SK-N-SH (cell line): Measurements from ENCODE around the gene SULT6B1. TPM values are rescaled to one million over a fixed set of nuclear protein-coding genes. Genes with fewer than 3 reads are reported as not detected.
A peak's percentile ranks its signal among the peaks of the same experiment; 100 is the strongest.

ENCODE experiments used
- CTCF ChIA-PET: fragments of 300-600, 350-600 bp; formaldehyde crosslinking; extraction: SDS; loops from one replicate; lab custom pipeline; 2021; lab: Yijun Ruan, JAX
- POLR2A ChIA-PET: fragments of 350-600 bp; sonication (Branson Sonifier 250); formaldehyde crosslinking; extraction: SDS; loops from one replicate; lab custom pipeline; 2020; ENCODE audit warnings: antibody characterized with exemption, inconsistent platforms; lab: Yijun Ruan, JAX
- DNase-seq: peaks from one replicate; pipeline ENCODE4 v3.0.0; 2012
- H2AFZ ChIP-seq: fragments of 200-600 bp; sonication (generic); 2 replicates; pipeline ENCODE4 v1.8.1; 2016; ENCODE audit warnings: antibody characterized with exemption, mild to moderate bottlenecking, low read depth
- H3F3A ChIP-seq: fragments of 200-600 bp; sonication (generic); replicated peaks from 2 replicates; pipeline ENCODE3; 2016; ENCODE audit warnings: antibody characterized with exemption, mild to moderate bottlenecking; ENCODE audit not compliant: insufficient read depth
- H3K27ac ChIP-seq, 2 experiments: fragments of 200-500 bp in 1 of 2; fragments of 200-600 bp in 1 of 2; sonication (Bioruptor generic) in 1 of 2; sonication (generic), shearing (Covaris generic) in 1 of 2; 2 replicates each; pipeline versions ENCODE4 v1.5.1 to v1.6.1; 2014 to 2016; ENCODE audit warnings: low read depth in 2 of 2, inconsistent platforms in 1 of 2, low read length in 1 of 2, mild to moderate bottlenecking in 1 of 2, mixed read lengths in 1 of 2
- H3K27me3 ChIP-seq: fragments of 200-600 bp; sonication (generic), shearing (Covaris generic); 2 replicates; pipeline ENCODE4 v1.6.1; 2016; ENCODE audit warnings: mixed run types; ENCODE audit not compliant: insufficient read depth
- H3K36me3 ChIP-seq, 2 experiments: fragments of 200-500 bp in 1 of 2; fragments of 200-600 bp in 1 of 2; sonication (Bioruptor generic) in 1 of 2; sonication (generic) in 1 of 2; replicated peaks in 1 of 2; 2 replicates each; pipeline versions ENCODE3 to v1.5.1; 2014 to 2016; ENCODE audit warnings: low read length in 1 of 2, mild to moderate bottlenecking in 1 of 2; ENCODE audit not compliant: insufficient read depth in 2 of 2, control insufficient read depth in 1 of 2
- H3K4me1 ChIP-seq, 2 experiments: fragments of 200-500 bp in 1 of 2; fragments of 200-600 bp in 1 of 2; sonication (Bioruptor generic) in 1 of 2; sonication (generic), shearing (Covaris generic) in 1 of 2; 2 replicates each; pipeline versions ENCODE4 v1.5.1 to v1.6.1; 2014 to 2016; ENCODE audit warnings: low read depth in 1 of 2, low read length in 1 of 2, mixed run types in 1 of 2; ENCODE audit not compliant: insufficient read depth in 2 of 2, control insufficient read depth in 1 of 2
- H3K4me2 ChIP-seq: fragments of 200-600 bp; sonication (generic), shearing (Covaris generic); 2 replicates; pipeline ENCODE4 v1.6.1; 2017; ENCODE audit warnings: mixed run types
- H3K4me3 ChIP-seq, 2 experiments: fragments of 200-500 bp in 1 of 2; fragments of 200-600 bp in 1 of 2; sonication (Bioruptor generic) in 1 of 2; sonication (generic), shearing (Covaris generic) in 1 of 2; 2 replicates each; pipeline versions ENCODE4 v1.5.1 to v1.8.1; 2014 to 2016; ENCODE audit warnings: low read depth in 2 of 2, inconsistent platforms in 1 of 2, low read length in 1 of 2, mild to moderate bottlenecking in 1 of 2, mixed read lengths in 1 of 2, moderate library complexity in 1 of 2
- H3K79me2 ChIP-seq: fragments of 200-600 bp; sonication (generic); 2 replicates; pipeline ENCODE4 v1.8.1; 2017; ENCODE audit warnings: mild to moderate bottlenecking; ENCODE audit not compliant: insufficient read depth
- H3K9ac ChIP-seq: fragments of 200-600 bp; sonication (generic); 2 replicates; pipeline ENCODE4 v1.6.1; 2017; ENCODE audit warnings: mixed run types
- H3K9me2 ChIP-seq: fragments of 200-600 bp; sonication (generic); 2 replicates; pipeline ENCODE4 v1.6.1; 2017; ENCODE audit warnings: mixed run types
- H3K9me3 ChIP-seq: fragments of 200-600 bp; sonication (generic); 2 replicates; pipeline ENCODE4 v1.6.1; 2017; ENCODE audit warnings: mixed run types, mild to moderate bottlenecking, moderate library complexity
- H4K20me1 ChIP-seq: fragments of 200-600 bp; sonication (generic); 2 replicates; pipeline ENCODE4 v1.6.1; 2017; ENCODE audit warnings: mild to moderate bottlenecking, mixed run types; ENCODE audit not compliant: insufficient read depth
- EP300 ChIP-seq, 2 experiments: IDR thresholded peaks; 2 replicates each; pipeline versions ENCODE4 v1.4.0 to v1.6.1; 2012; ENCODE audit warnings: borderline replicate concordance in 1 of 2, low read depth in 1 of 2, low read length in 1 of 2
- EZH2phosphoT487 ChIP-seq: fragments of 200-600 bp; sonication (generic); IDR thresholded peaks from 2 replicates; pipeline ENCODE4 v1.6.1; 2017; ENCODE audit warnings: low read depth, mixed run types, mild to moderate bottlenecking, antibody characterized with exemption, moderate library complexity, borderline replicate concordance
- FOSL2 ChIP-seq: IDR thresholded peaks from 2 replicates; pipeline ENCODE4 v1.4.0; 2012; ENCODE audit warnings: low read depth, mild to moderate bottlenecking, moderate library complexity, borderline replicate concordance
- FOXJ3 ChIP-seq: sonication (generic); formaldehyde crosslinking; IDR thresholded peaks from 2 replicates; pipeline ENCODE4 v1.5.1; 2020; ENCODE audit warnings: mild to moderate bottlenecking, missing genetic modification reagents
- FOXM1 ChIP-seq: IDR thresholded peaks from 2 replicates; pipeline ENCODE4 v1.4.0; 2012; ENCODE audit warnings: low read depth, mild to moderate bottlenecking
- GABPA ChIP-seq: IDR thresholded peaks from 2 replicates; pipeline ENCODE4 v1.4.0; 2012; ENCODE audit warnings: low read depth, mild to moderate bottlenecking
- GATA2 ChIP-seq: sonication (generic); formaldehyde crosslinking; IDR thresholded peaks from 2 replicates; pipeline ENCODE4 v1.5.0; 2020; ENCODE audit warnings: mild to moderate bottlenecking, missing genetic modification reagents
- JUND ChIP-seq: IDR thresholded peaks from 2 replicates; pipeline ENCODE4 v1.4.0; 2012
- MAX ChIP-seq: IDR thresholded peaks from 2 replicates; pipeline ENCODE4 v1.4.0; 2012; ENCODE audit warnings: low read depth
- MXI1 ChIP-seq: IDR thresholded peaks from 2 replicates; pipeline ENCODE4 v1.6.1; 2012; ENCODE audit warnings: mild to moderate bottlenecking, low read depth, low read length, improper control_type of control experiment
- NFIC ChIP-seq: IDR thresholded peaks from 2 replicates; pipeline ENCODE4 v1.4.0; 2012; ENCODE audit warnings: borderline replicate concordance
- POLR2AphosphoS5 ChIP-seq: IDR thresholded peaks from 2 replicates; pipeline ENCODE4 v1.6.1; 2012; ENCODE audit warnings: low read depth, low read length
- RAD21 ChIP-seq: IDR thresholded peaks from 2 replicates; pipeline ENCODE4 v1.6.1; 2012; ENCODE audit warnings: mild to moderate bottlenecking, low read length
- RCOR1 ChIP-seq: fragments of 150-350 bp; IDR thresholded peaks from 2 replicates; pipeline ENCODE4 v1.6.1; 2017; ENCODE audit warnings: antibody characterized with exemption, low read length
- REST ChIP-seq: IDR thresholded peaks from 2 replicates; pipeline ENCODE4 v1.6.1; 2012; ENCODE audit warnings: mild to moderate bottlenecking, low read depth, low read length, moderate library complexity
- RFX5 ChIP-seq: IDR thresholded peaks from 2 replicates; pipeline ENCODE4 v1.6.1; 2012; ENCODE audit warnings: mild to moderate bottlenecking, improper control_type of control experiment, low read length
- RXRA ChIP-seq: IDR thresholded peaks from 2 replicates; pipeline ENCODE4 v1.4.0; 2012; ENCODE audit warnings: low read depth, mild to moderate bottlenecking, borderline replicate concordance
- SIN3A ChIP-seq: IDR thresholded peaks from 2 replicates; pipeline ENCODE4 v1.6.1; 2012; ENCODE audit warnings: low read depth, mild to moderate bottlenecking, low read length, moderate library complexity, borderline replicate concordance
- SMC3 ChIP-seq: IDR thresholded peaks from 2 replicates; pipeline ENCODE4 v1.6.1; 2012; ENCODE audit warnings: low read depth, low read length, improper control_type of control experiment
- TAF1 ChIP-seq: IDR thresholded peaks from 2 replicates; pipeline ENCODE4 v1.6.1; 2012; ENCODE audit warnings: low read depth, mild to moderate bottlenecking, low read length, moderate library complexity, borderline replicate concordance
- TCF12 ChIP-seq: IDR thresholded peaks from 2 replicates; pipeline ENCODE4 v1.4.0; 2012
- TEAD4 ChIP-seq: IDR thresholded peaks from 2 replicates; pipeline ENCODE4 v1.4.0; 2012; ENCODE audit warnings: mild to moderate bottlenecking, borderline replicate concordance; ENCODE audit not compliant: insufficient read depth
- USF1 ChIP-seq: IDR thresholded peaks from 2 replicates; pipeline ENCODE4 v1.4.0; 2012; ENCODE audit warnings: low read depth, borderline replicate concordance
- YY1 ChIP-seq: IDR thresholded peaks from 2 replicates; pipeline ENCODE4 v1.4.0; 2012; ENCODE audit warnings: low read depth, mild to moderate bottlenecking
- WGBS: methylation state at CpG from one replicate; pipeline ENCODE4 v1.1.6; 2017; ENCODE audit warnings: low lambda C conversion rate; 5-methylcytosine and 5-hydroxymethylcytosine counted together
- polyA plus RNA-seq, 3 experiments: library from polyadenylated mRNA; depleted of rRNA; stranded (reverse); fragments of >200 nt; gene quantifications; 2 replicates each; pipeline ENCODE4 v1.2.3, GENCODE V29; 2012
- TF ChIP-seq, protein P1 (sequence below): fragments of 150-350 bp; IDR thresholded peaks from 2 replicates; pipeline ENCODE4 v1.6.1; 2017; ENCODE audit warnings: antibody characterized with exemption, low read length, low read depth, borderline replicate concordance
- TF ChIP-seq, protein P2 (sequence below): fragments of 200-600 bp; sonication (generic); IDR thresholded peaks from 2 replicates; pipeline ENCODE4 v1.6.1; 2017; ENCODE audit warnings: antibody characterized with exemption, mild to moderate bottlenecking, moderate library complexity

SULT6B1 gene
- polyA plus RNA-seq, 1 of the 3 experiments (the other 2 are of a cell fraction), result not detected

DNA sequence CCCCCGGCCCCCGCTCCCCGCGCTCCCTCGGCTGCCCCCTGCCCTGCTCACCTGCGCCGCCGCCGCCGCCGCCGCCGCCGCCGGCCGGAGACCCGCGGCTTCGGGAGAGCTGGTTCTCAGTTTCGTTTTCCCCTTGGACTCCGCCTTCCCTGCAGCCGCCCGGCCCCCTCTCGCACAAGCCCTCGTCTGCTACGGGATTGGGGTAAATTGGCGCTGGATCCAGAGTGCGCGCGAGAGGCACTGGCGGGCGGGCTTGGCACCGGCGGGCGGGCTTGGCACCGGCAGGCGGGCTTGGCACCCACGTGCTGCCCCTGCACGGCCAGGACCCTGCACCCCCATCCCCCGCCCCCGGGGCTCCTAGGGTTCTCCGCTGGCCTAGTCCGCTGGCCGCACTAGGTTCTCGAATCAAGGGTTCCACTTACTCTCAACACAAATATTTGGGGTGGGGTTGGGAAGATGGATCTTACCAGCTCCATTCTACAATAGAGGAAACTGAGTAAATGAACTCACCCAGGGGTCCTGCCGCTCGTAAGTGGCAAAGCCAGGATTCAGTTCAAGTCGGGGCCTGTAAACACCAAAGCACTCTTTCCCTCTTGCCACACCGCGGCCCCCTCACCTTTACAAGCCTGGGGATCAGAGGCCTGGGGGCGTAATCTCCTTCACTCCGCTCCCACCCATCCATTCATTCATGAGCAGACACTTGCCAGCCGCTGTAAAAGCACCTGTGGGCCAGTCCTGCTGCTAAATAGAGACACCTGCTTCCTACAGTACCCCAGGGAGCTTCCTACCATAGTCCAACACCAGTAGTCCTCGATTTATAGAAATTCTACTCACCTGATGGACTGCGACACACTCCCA lies 31.4 kb downstream of the SULT6B1 start, which contains the start of gene EIF2AK2:
TSS of gene EIF2AK2 (minus strand) at position 124 of the 858 bp plus-strand sequence. CDS start 9,174 bp downstream, outside the sequence.
- peaks cover 0 to 9% of the 10 kb centered on the region in 2 experiments for H3K36me3 ChIP-seq
- H3K4me1 ChIP-seq, result peaks cover 10 to 15% of the 10 kb centered on the region in 2 experiments; a peak in 3 of 4 replicates
- H2AFZ ChIP-seq, result peak within 1 kb of the TSS; percentile 89
- peak; percentile 100 for DNase-seq
- 27% methylated on average over 35 of the region's 55 CpGs for WGBS
- H3K9ac ChIP-seq, result peak within 1 kb of the TSS; percentile 87
- H3K4me2 ChIP-seq, result peak within 1 kb of the TSS; percentile 86
- H3F3A ChIP-seq, result no peaks in the 10 kb centered on the region
- peak within 1 kb of the TSS; percentile 74 to 77 for H3K27ac ChIP-seq
- H3K9me2 ChIP-seq, result no peaks in the 10 kb centered on the region
- H3K79me2 ChIP-seq, result peaks cover 46% of the 10 kb centered on the region
- H3K9me3 ChIP-seq, result no peaks in the 10 kb centered on the region
- H4K20me1 ChIP-seq, result no peaks in the 10 kb centered on the region
- peak within 1 kb of the TSS; percentile 68 for H3K4me3 ChIP-seq
- POLR2A ChIA-PET, result interaction anchor here (1.0 to 2.0 kb wide), 4 partner anchors 11 to 168 kb away, joined by 3 to 5 read pairs (median 4); partner anchors contain the start of genes CEBPZOS and PRKD3
- no peaks in the 10 kb centered on the region for H3K27me3 ChIP-seq
- CTCF ChIA-PET, result interaction anchor here (0.8 to 5.3 kb wide), 6 partner anchors 11 to 723 kb away, joined by 3 to 57 read pairs (median 4); no protein-coding TSS in a partner anchor
- TF ChIP-seq RCOR1 (peak; percentile 47; the same call in 1 of the 2 replicates), TAF1 (0 out of 2 replicates have a peak, but pooled peaks have one; percentile 59), RAD21 (no peak), EP300 (IDR thresholded peaks at IDR 0.05; ENCODE audit: borderline replicate concordance in 1 of 2, low read depth in 1 of 2, low read length in 1 of 2) (peak in 1 of 2 experiments; percentile 55; a peak in 1 of 4 replicates), TCF12 (no peak), MAX (peak; percentile 81), JUND (no peak), TEAD4 (no peak), SIN3A (peak; percentile 64; the same call in 1 of the 2 replicates), REST (no peak), NFIC (peak; percentile 18; the same call in 1 of the 2 replicates), SMC3 (no peak), RFX5 (no peak), POLR2AphosphoS5 (peak; percentile 15; the same call in 1 of the 2 replicates), GATA2 (no peak), FOXJ3 (no peak), GABPA (no peak), EZH2phosphoT487 (no peak), FOSL2 (no peak), FOXM1 (no peak), YY1 (no peak), MXI1 (peak; percentile 89), RXRA (no peak), USF1 (no peak)
- TF ChIP-seq, protein P1, sequence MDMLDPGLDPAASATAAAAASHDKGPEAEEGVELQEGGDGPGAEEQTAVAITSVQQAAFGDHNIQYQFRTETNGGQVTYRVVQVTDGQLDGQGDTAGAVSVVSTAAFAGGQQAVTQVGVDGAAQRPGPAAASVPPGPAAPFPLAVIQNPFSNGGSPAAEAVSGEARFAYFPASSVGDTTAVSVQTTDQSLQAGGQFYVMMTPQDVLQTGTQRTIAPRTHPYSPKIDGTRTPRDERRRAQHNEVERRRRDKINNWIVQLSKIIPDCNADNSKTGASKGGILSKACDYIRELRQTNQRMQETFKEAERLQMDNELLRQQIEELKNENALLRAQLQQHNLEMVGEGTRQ, result no peak
- TF ChIP-seq, protein P2, sequence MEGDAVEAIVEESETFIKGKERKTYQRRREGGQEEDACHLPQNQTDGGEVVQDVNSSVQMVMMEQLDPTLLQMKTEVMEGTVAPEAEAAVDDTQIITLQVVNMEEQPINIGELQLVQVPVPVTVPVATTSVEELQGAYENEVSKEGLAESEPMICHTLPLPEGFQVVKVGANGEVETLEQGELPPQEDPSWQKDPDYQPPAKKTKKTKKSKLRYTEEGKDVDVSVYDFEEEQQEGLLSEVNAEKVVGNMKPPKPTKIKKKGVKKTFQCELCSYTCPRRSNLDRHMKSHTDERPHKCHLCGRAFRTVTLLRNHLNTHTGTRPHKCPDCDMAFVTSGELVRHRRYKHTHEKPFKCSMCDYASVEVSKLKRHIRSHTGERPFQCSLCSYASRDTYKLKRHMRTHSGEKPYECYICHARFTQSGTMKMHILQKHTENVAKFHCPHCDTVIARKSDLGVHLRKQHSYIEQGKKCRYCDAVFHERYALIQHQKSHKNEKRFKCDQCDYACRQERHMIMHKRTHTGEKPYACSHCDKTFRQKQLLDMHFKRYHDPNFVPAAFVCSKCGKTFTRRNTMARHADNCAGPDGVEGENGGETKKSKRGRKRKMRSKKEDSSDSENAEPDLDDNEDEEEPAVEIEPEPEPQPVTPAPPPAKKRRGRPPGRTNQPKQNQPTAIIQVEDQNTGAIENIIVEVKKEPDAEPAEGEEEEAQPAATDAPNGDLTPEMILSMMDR, result no peak
